ENCODE data around the gene TCF4.
A peak's percentile ranks its signal among the peaks of the same experiment; 100 is the strongest.

Gene TCF4

DNA sequence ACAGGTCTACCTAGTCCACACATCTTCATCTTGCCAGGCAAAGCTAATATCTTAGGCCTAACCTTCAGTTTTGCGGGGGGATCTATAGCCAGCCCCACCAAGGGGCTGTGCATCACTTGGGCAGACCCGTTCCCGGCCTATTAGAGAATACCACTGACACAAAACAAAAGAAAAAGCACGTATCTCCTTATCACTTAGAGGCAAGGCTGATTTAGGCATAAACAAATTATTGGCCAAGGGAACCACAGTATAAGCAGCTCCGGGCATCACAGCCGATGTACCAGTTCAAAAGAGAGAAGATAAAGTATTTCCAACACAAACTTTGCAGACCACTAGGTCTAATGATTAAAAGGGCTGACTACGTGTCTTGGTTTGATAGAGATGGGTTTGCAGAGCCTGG is 248.0 kb downstream of the TCF4 start:
- no peak overlapping the region for H3K27ac Mint-ChIP-seq
- H3K27me3 Mint-ChIP-seq (ENCODE audit: low read depth, poor library complexity) = no peaks in the 10 kb centered on the region

DNA sequence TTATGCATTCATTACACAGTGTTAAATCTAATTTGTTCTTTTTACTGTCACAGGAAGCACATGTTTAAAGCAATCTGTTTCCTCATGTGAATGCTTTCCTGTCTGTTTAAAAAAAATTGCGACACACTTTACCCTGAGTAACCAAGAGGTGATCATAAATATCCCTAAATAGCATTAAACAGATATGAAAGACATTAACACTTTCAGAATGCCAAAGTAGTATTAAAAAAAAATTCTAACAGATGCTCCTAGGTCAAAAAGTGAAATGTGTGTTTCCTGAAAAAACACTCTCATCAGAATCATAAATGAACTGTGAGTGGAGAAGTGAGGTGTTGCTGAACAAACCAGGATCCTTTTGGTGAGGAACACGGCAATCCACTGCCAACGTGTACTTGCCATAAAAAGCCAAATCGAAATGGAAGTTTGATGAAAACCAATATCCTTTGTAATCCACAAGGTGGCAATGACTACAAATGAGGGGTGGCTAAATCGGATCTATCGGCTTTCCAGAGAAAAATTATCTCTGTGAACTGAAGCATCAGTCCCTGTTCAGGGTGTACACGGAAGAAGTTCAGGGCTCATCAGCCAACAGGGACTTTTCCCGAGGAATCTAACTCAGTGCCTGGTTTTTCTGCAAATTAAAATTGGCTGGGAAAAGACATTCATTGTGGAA is 248.9 kb downstream of the TCF4 start:
- H3K27me3 Mint-ChIP-seq (ENCODE audit: low read depth, poor library complexity) = no peaks in the 10 kb centered on the region
- DNase-seq = no peak
- TF ChIP-seq, protein P1, sequence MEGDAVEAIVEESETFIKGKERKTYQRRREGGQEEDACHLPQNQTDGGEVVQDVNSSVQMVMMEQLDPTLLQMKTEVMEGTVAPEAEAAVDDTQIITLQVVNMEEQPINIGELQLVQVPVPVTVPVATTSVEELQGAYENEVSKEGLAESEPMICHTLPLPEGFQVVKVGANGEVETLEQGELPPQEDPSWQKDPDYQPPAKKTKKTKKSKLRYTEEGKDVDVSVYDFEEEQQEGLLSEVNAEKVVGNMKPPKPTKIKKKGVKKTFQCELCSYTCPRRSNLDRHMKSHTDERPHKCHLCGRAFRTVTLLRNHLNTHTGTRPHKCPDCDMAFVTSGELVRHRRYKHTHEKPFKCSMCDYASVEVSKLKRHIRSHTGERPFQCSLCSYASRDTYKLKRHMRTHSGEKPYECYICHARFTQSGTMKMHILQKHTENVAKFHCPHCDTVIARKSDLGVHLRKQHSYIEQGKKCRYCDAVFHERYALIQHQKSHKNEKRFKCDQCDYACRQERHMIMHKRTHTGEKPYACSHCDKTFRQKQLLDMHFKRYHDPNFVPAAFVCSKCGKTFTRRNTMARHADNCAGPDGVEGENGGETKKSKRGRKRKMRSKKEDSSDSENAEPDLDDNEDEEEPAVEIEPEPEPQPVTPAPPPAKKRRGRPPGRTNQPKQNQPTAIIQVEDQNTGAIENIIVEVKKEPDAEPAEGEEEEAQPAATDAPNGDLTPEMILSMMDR (IDR thresholded peaks at IDR 0.05) = no peak
- H3K36me3 Mint-ChIP-seq (ENCODE audit: low read depth) = peaks cover 5% of the 10 kb centered on the region
- no peak overlapping the region for H3K4me3 Mint-ChIP-seq
- H3K9me3 Mint-ChIP-seq = no peaks in the 10 kb centered on the region
- H3K27ac Mint-ChIP-seq = peak overlapping the region; percentile 71
- H3K4me1 Mint-ChIP-seq = peaks cover 31% of the 10 kb centered on the region

More for the DNA sequence above, 248.0 kb downstream of the TCF4 start:
- peaks cover 5% of the 10 kb centered on the region for H3K36me3 Mint-ChIP-seq (ENCODE audit: low read depth)
- DNase-seq = no peak
- peaks cover 31% of the 10 kb centered on the region for H3K4me1 Mint-ChIP-seq
- no peak overlapping the region for H3K4me3 Mint-ChIP-seq
- H3K9me3 Mint-ChIP-seq = no peaks in the 10 kb centered on the region
- TF ChIP-seq, protein P1 (IDR thresholded peaks at IDR 0.05) = no peak

DNA sequence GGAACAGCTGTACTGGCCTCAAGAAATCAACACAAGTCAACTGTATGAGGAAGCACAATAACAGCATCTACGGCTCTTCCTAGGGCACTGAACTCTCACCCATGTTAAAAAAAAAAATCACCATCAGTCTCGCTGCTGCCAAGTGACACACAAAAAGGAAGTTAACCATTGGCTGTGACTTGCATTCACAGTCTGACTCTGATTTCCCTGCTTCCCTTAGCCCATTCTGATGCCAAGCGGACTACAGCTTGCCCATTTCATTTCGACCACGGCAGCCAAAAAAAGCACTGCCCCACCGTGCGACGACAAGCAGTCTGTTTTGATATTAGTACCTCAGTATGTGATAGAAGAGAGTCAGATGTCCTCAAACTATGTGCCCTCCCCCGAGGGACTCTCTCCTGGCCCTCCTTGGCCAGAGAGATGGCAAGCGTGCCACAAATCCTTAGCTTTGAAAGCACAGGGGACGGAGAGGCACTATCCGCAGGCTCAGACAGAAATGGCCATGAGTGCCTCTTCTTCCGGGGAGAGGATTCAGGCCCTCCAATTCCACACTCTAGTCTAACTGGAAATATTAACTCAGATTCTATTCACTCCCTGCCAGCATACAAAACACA is 250.0 kb downstream of the TCF4 start:
- peak overlapping the region; percentile 95 for H3K27ac Mint-ChIP-seq
- H3K4me3 Mint-ChIP-seq = no peak overlapping the region
- no peaks in the 10 kb centered on the region for H3K27me3 Mint-ChIP-seq (ENCODE audit: low read depth, poor library complexity)
- no peaks in the 10 kb centered on the region for H3K9me3 Mint-ChIP-seq
- TF ChIP-seq, protein P1 (IDR thresholded peaks at IDR 0.05) = no peak
- no peak for DNase-seq
- H3K36me3 Mint-ChIP-seq (ENCODE audit: low read depth) = peaks cover 5% of the 10 kb centered on the region
- H3K4me1 Mint-ChIP-seq = peaks cover 26% of the 10 kb centered on the region

DNA sequence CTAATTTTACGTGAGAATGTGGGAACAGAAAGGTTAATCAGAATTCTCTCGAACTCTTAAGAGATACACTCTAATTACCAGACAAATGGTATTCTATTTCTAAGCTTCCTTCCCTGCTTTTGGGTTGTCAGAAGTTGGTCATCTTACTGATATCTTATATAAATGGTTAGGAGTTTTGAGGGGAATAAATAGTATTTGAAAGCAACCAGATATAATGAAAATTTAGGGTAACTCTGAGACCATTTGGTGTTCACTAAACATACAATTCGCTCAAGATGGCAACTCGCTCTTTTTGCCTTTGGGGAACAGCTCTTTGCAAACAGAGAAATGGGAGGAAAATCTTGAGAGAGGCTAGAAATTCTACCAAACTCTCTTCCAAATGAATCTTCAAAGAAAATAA is 250.9 kb downstream of the TCF4 start:
- Mint-ChIP-seq H3K9me3 (no peaks in the 10 kb centered on the region), H3K27ac (peak overlapping the region; percentile 95)

DNA sequence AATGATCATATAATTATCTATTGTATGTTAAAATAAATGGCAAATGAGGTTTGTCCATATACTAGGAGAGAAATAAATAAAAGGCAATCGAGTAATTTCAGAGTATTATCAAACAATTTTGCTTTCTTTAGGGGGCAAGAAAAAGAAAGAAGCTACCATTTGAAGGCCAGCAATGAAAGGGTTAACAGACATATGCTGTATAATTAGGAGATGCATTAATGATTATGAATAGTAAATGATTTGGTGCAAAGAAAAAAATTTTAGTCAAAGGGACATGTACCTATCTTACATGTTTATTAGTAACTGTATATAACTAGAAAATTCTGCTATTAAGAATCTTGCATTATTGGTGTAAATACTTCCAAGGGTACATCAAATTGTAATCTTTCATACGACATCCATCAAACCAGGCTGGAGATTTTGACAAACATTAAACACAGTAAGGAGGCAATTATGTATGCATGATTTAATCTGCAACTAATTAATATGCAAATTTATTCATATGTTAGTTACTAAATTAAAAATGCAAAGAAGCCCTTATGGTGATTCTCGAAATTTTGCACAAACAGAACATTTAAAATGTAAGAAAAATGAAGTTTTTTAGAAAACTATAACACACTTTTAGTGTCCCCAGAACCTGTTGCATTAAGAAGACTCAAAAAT is 251.4 kb downstream of the TCF4 start:
- no peak for DNase-seq
- TF ChIP-seq, protein P1 (IDR thresholded peaks at IDR 0.05) = no peak
- no peaks in the 10 kb centered on the region for H3K9me3 Mint-ChIP-seq
- H3K4me1 Mint-ChIP-seq = peaks cover 26% of the 10 kb centered on the region
- no peak overlapping the region for H3K4me3 Mint-ChIP-seq
- no peaks in the 10 kb centered on the region for H3K27me3 Mint-ChIP-seq (ENCODE audit: low read depth, poor library complexity)
- no peak overlapping the region for H3K27ac Mint-ChIP-seq
- peaks cover 7% of the 10 kb centered on the region for H3K36me3 Mint-ChIP-seq (ENCODE audit: low read depth)

More for the DNA sequence above, 250.9 kb downstream of the TCF4 start:
- Mint-ChIP-seq H3K36me3 (ENCODE audit: low read depth) (peaks cover 5% of the 10 kb centered on the region), H3K27me3 (ENCODE audit: low read depth, poor library complexity) (no peaks in the 10 kb centered on the region), H3K4me3 (no peak overlapping the region), H3K4me1 (peaks cover 26% of the 10 kb centered on the region)
- TF ChIP-seq, protein P1 (IDR thresholded peaks at IDR 0.05) = no peak
- DNase-seq = no peak
